AG10803 (cell line): ENCODE measurements around the gene RAB40A.
"Not testable (repeated sequence)": the region's sequence is repeated elsewhere in the genome, so short reads cannot be mapped to it uniquely, and the experiment has no call there.

ENCODE experiments used
- DNase-seq: peaks from one replicate; pipeline ENCODE4 v3.0.0; 2010; ENCODE audit warnings: low read depth
- H3K4me3 ChIP-seq: 2 replicates; pipeline ENCODE4 v1.5.1; 2011; ENCODE audit warnings: mild to moderate bottlenecking, low read length, control low read depth
- TF ChIP-seq, protein P1 (sequence below): conservative IDR thresholded peaks from 2 replicates; pipeline ENCODE4 v1.5.1; 2011; ENCODE audit warnings: mild to moderate bottlenecking, low read length, control low read depth, inconsistent platforms

The RAB40A gene

DNA sequence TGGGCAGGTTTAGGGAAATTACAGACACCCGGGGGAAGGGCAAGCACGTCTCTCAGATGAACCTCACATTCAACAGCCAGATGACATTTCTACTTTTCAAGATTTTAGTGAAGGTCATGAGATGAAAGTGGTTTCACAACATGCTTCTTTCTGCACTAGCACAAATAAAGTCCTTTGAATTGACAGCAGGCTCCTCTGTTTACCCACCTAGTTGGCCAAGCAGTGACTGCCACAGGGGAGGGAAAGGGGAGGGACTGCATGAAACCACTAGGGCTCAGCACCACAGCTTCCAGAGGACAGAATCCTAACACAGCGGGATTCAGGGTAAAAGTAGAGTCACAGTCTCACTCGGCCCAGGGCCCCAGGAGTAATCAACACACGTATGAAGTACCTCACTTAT, 6.2 kb downstream of the RAB40A start:
- TF ChIP-seq, protein P1, sequence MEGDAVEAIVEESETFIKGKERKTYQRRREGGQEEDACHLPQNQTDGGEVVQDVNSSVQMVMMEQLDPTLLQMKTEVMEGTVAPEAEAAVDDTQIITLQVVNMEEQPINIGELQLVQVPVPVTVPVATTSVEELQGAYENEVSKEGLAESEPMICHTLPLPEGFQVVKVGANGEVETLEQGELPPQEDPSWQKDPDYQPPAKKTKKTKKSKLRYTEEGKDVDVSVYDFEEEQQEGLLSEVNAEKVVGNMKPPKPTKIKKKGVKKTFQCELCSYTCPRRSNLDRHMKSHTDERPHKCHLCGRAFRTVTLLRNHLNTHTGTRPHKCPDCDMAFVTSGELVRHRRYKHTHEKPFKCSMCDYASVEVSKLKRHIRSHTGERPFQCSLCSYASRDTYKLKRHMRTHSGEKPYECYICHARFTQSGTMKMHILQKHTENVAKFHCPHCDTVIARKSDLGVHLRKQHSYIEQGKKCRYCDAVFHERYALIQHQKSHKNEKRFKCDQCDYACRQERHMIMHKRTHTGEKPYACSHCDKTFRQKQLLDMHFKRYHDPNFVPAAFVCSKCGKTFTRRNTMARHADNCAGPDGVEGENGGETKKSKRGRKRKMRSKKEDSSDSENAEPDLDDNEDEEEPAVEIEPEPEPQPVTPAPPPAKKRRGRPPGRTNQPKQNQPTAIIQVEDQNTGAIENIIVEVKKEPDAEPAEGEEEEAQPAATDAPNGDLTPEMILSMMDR = no peak
- no peak for DNase-seq
- no peak overlapping the region for H3K4me3 ChIP-seq

DNA sequence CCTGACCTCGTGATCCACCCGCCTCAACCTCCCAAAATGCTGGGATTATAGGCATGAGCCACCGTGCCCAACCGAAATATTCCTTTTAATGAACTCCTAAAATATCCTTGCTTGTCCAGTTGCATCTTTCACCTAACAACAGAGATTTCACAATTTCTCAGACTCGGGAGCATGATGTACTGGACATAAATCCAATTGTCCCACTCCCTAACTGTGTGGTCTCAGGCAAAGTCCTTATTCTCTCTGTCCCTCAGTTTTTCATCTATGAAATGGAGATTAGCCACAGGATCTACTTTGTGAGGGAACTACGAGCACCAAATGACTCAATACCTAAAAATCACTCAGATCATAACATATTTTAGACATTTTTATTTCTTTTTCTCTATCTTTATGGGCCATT, 9.3 kb downstream of the RAB40A start:
- H3K4me3 ChIP-seq = no peak overlapping the region
- TF ChIP-seq, protein P1 = no peak
- no peak for DNase-seq

GRCh38 chrX:103503853-103504207, 15.5 kb downstream of the RAB40A start:
- no peak overlapping the region for H3K4me3 ChIP-seq
- TF ChIP-seq, protein P1 = no peak
- no peak for DNase-seq

- no peak overlapping the region for H3K4me3 ChIP-seq
- no peak for DNase-seq
- TF ChIP-seq, protein P1 = no peak; the same call in 1 of the 2 replicates
Measured at GRCh38 chrX:103503163-103503852, 16.0 kb downstream of the RAB40A start.

- TF ChIP-seq, protein P1 = no peak
- no peak overlapping the region for H3K4me3 ChIP-seq
- DNase-seq = no peak
Measured at GRCh38 chrX:103498786-103499185, 20.5 kb downstream of the RAB40A start.

DNA sequence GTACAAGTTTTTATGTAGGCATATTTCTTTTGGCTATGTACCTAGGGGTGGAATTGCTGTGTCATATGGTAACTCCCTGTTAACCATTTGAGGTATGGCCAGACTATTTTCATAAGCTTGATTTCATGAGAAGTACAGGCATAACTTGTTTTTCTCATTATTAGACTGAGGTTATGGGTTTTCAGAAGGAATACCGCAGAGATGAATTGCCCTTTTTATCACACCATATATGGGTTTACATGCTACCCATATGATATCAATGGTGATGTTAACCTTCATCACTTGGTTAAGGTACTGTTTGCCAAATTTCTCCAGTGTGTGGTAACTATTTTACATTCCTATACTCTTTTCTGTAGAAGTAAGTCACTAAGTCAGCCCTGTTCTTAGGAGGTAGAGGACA, 23.5 kb downstream of the RAB40A start:
- no peak for DNase-seq
- TF ChIP-seq, protein P1 = no peak
- H3K4me3 ChIP-seq = no peak overlapping the region

DNA sequence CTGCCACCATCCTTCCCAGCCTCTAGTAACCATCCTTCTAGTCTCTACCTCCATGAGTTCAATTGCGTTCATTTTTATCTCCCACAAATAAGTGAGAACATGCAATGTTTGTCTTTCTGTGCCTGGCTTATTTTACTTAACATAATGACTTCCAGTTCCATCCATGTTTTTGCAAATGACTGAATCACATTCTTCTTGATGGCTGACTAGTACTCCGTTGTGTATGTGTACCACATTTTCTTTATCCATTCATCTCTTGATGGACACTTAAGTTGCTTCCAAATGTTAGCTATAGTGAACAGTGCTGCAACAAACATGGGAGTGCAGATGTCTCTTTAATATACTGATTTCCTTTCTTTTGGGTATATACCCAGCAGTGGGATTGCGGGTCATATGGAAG, 25.7 kb downstream of the RAB40A start:
- H3K4me3 ChIP-seq, DNase-seq: not testable (repeated sequence)

DNA sequence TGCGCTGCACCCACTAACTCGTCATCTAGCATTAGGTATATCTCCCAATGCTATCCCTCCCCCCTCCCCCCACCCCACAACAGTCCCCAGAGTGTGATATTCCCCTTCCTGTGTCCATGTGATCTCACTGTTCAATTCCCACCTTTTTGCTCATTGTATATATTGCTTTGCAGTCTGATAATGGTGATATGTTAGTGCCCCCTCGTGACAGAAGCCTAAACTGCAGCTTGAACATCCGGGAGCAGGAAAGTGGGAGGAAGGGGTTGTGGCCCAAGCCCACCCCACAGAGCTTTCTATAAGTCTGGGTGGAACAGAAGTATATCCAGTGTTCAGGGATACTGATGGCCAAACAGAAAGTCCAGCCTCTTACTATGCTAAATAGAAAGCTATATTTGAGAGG, 29.6 kb downstream of the RAB40A start:
- H3K4me3 ChIP-seq, DNase-seq: not testable (repeated sequence)
- TF ChIP-seq, protein P1 = peak; percentile 58
